Body of pancreas (tissue), 4 donors: ENCODE results near the gene UBAP2L. TPM values are rescaled to one million over a fixed set of nuclear protein-coding genes. Genes with fewer than 3 reads are reported as not detected.

Source experiments
- ATAC-seq: fragments of 150-250 bp; one replicate; pipeline ENCODE4 v1.9.1; 2016
- DNase-seq, 4 donors: peaks; one replicate each; pipeline ENCODE4 v3.0.0-alpha.2; 2019
- H3K27ac ChIP-seq, 4 donors: fragments of 200-600 bp; sonication (generic); 1 replicate in 3 of 4; 2 replicates in 1 of 4; pipeline versions ENCODE4 v1.5.1 to v1.6.1; 2016 to 2019; ENCODE audit warnings: mild to moderate bottlenecking in 1 of 4, mixed read lengths in 1 of 4, moderate library complexity in 1 of 4
- H3K27me3 ChIP-seq, 2 donors: fragments of 200-600 bp; sonication (generic); one replicate each; pipeline ENCODE4 v1.6.0; 2016; ENCODE audit warnings: mild to moderate bottlenecking in 1 of 2
- H3K36me3 ChIP-seq, 2 donors: fragments of 200-600 bp; sonication (generic); replicated peaks in 1 of 2; 2 replicates each; pipeline ENCODE4 v1.5.1; 2016; ENCODE audit warnings: low read depth in 2 of 2; ENCODE audit not compliant: insufficient read depth in 1 of 2
- H3K4me1 ChIP-seq: fragments of 200-600 bp; sonication (generic); one replicate; pipeline ENCODE4 v1.6.0; 2016
- H3K4me3 ChIP-seq, 2 donors: fragments of 200-600 bp; sonication (generic); 1 replicate in 1 of 2; 2 replicates in 1 of 2; pipeline ENCODE4 v1.5.1; 2016 to 2019
- H3K9me3 ChIP-seq, 3 donors: fragments of 200-600 bp; sonication (generic); 1 replicate in 2 of 3; 2 replicates in 1 of 3; pipeline ENCODE4 v1.5.1; 2016
- CTCF ChIP-seq, 7 experiments: fragments of 450-650 bp in 4 of 7; fragments of 200-600 bp in 3 of 7; sonication (generic) in 3 of 7; IDR thresholded peaks; one replicate each; pipeline ENCODE4 v1.5.1; 2016 to 2019; ENCODE audit warnings: antibody characterized with exemption in 7 of 7
- POLR2A ChIP-seq, 3 donors: fragments of 450-650 bp; IDR thresholded peaks; one replicate each; pipeline ENCODE4 v1.6.1; 2016; ENCODE audit warnings: antibody characterized with exemption in 3 of 3, mild to moderate bottlenecking in 2 of 3
- WGBS, 2 donors: methylation state at CpG; one replicate each; pipeline ENCODE4 v1.1.5; 2017; 5-methylcytosine and 5-hydroxymethylcytosine counted together
- intact Hi-C: fragments of 100-400 bp; cut with DNase I; formaldehyde crosslinking; loops from one replicate; pipeline ENCODE4 v1.15.1; 2023
- total RNA-seq, 2 donors: library from RNA; depleted of rRNA; stranded (reverse); fragments of >200 nt; gene quantifications; one replicate each; pipeline ENCODE4 v1.1.0, GENCODE V29; 2016

Gene UBAP2L
- total RNA-seq, 2 donors from 2014 or later = 38.1 to 50.1 TPM

- Histone ChIP-seq H3K4me3 (no peak overlapping the region), H3K27me3 (no peaks in the 10 kb centered on the region), H3K27ac (no peak overlapping the region), H3K4me1 (no peaks in the 10 kb centered on the region), H3K9me3 (no peaks in the 10 kb centered on the region), H3K36me3 (peaks cover 3 to 43% of the 10 kb centered on the region in 2 donors)
- no peak for ATAC-seq
- TF ChIP-seq CTCF (IDR thresholded peaks at IDR 0.05) (no peak), POLR2A (IDR thresholded peaks at IDR 0.05) (no peak)
- no peak for DNase-seq
- WGBS, 2 donors = 78 to 86% methylated on average over 6 of the region's 6 CpGs
- intact Hi-C loops = no loop called here
Measured at GRCh38 chr1:154237880-154238506, 17.2 kb downstream of the UBAP2L start.

- ATAC-seq (no peak), DNase-seq (no peak)
- peaks cover 16 to 50% of the 10 kb centered on the region in 2 donors for H3K36me3 ChIP-seq
Measured at GRCh38 chr1:154239491-154239890, 18.7 kb downstream of the UBAP2L start.

GRCh38 chr1:154240294-154240833 is 19.6 kb downstream of the UBAP2L start:
- WGBS, 2 donors = 90 to 91% methylated on average over 3 of the region's 3 CpGs
- Histone ChIP-seq H3K27ac (no peak overlapping the region), H3K4me3 (no peak overlapping the region), H3K27me3 (no peaks in the 10 kb centered on the region), H3K4me1 (no peaks in the 10 kb centered on the region), H3K36me3 (peaks cover 19 to 49% of the 10 kb centered on the region in 2 donors), H3K9me3 (no peaks in the 10 kb centered on the region)
- DNase-seq (no peak), ATAC-seq (no peak)
- intact Hi-C loops = no loop called here
- no peak for TF ChIP-seq POLR2A (IDR thresholded peaks at IDR 0.05)
- TF ChIP-seq CTCF (IDR thresholded peaks at IDR 0.05) = no peak

More at GRCh38 chr1:154239491-154239890, 18.7 kb downstream of the UBAP2L start:
- no peak overlapping the region for H3K27ac ChIP-seq
- TF ChIP-seq CTCF (IDR thresholded peaks at IDR 0.05) = no peak
- TF ChIP-seq POLR2A (IDR thresholded peaks at IDR 0.05) = no peak
- no peak overlapping the region for H3K4me3 ChIP-seq
- intact Hi-C loops = no loop called here
- H3K27me3 ChIP-seq = no peaks in the 10 kb centered on the region
- no peaks in the 10 kb centered on the region for H3K4me1 ChIP-seq
- H3K9me3 ChIP-seq = no peaks in the 10 kb centered on the region
- 88 to 92% methylated on average over 3 of the region's 3 CpGs for WGBS, 2 donors

GRCh38 chr1:154241703-154242351 is 21.1 kb downstream of the UBAP2L start:
- no peaks in the 10 kb centered on the region for H3K4me1 ChIP-seq
- peaks cover 19 to 48% of the 10 kb centered on the region in 2 donors for H3K36me3 ChIP-seq
- H3K4me3 ChIP-seq = no peak overlapping the region

More at GRCh38 chr1:154241703-154242351, 21.1 kb downstream of the UBAP2L start:
- ATAC-seq (no peak), DNase-seq (no peak)
- Histone ChIP-seq H3K27ac (no peak overlapping the region), H3K9me3 (no peaks in the 10 kb centered on the region), H3K27me3 (no peaks in the 10 kb centered on the region)
- TF ChIP-seq CTCF (IDR thresholded peaks at IDR 0.05) (no peak), POLR2A (IDR thresholded peaks at IDR 0.05) (no peak)
- WGBS, 2 donors = 73 to 83% methylated on average over 3 of the region's 3 CpGs
- intact Hi-C loops = no loop called here
